GM12892 (cell line): ENCODE measurements around the gene ZNF579.
"Not testable (repeated sequence)": the region's sequence is repeated elsewhere in the genome, so short reads cannot be mapped to it uniquely, and the experiment has no call there.

ENCODE experiments used
- DNase-seq: peaks from one replicate; pipeline ENCODE4 v3.0.0; 2011; ENCODE audit not compliant: insufficient read length
- FAIRE-seq: peaks from 2 replicates; lab custom pipeline; 2011; peaks lifted over from hg19 to GRCh38; lab: Jason Lieb, UNC
- POLR2A ChIP-seq: IDR thresholded peaks from 2 replicates; pipeline ENCODE4 v1.6.1; 2011; ENCODE audit warnings: low read depth, low read length, control low read depth
- POLR2AphosphoS5 ChIP-seq: IDR thresholded peaks from 2 replicates; pipeline ENCODE4 v1.6.1; 2011; ENCODE audit warnings: low read depth, low read length, control low read depth
- TAF1 ChIP-seq: IDR thresholded peaks from 2 replicates; pipeline ENCODE4 v1.6.1; 2011; ENCODE audit warnings: low read depth, mild to moderate bottlenecking, control low read depth, low read length, borderline replicate concordance

The ZNF579 gene

GRCh38 chr19:55591555-55591954 lies 10.9 kb upstream of the ZNF579 start:
- no peak for DNase-seq
- no peak for FAIRE-seq
- TF ChIP-seq TAF1, result no peak
- TF ChIP-seq POLR2AphosphoS5, result no peak
- no peak for TF ChIP-seq POLR2A

- TF ChIP-seq POLR2AphosphoS5 (no peak), POLR2A (no peak), TAF1 (no peak)
- FAIRE-seq (no peak), DNase-seq (no peak)
Measured at GRCh38 chr19:55590617-55591016, 10.0 kb upstream of the ZNF579 start.

GRCh38 chr19:55590109-55590508 lies 9.5 kb upstream of the ZNF579 start:
- no peak for FAIRE-seq
- no peak for TF ChIP-seq TAF1
- TF ChIP-seq POLR2A, result no peak
- TF ChIP-seq POLR2AphosphoS5, result no peak
- no peak for DNase-seq

GRCh38 chr19:55588738-55589137 lies 8.1 kb upstream of the ZNF579 start:
- FAIRE-seq, result no peak
- TF ChIP-seq POLR2AphosphoS5 (no peak), TAF1 (no peak), POLR2A (no peak)
- no peak for DNase-seq

- TF ChIP-seq POLR2AphosphoS5, result no peak
- TF ChIP-seq TAF1, result no peak
- TF ChIP-seq POLR2A, result no peak
- FAIRE-seq, result peak; percentile 81
- DNase-seq, result peak; percentile 92
Measured at GRCh38 chr19:55586976-55587668, 6.5 kb upstream of the ZNF579 start.

GRCh38 chr19:55585658-55586339 lies 5.2 kb upstream of the ZNF579 start:
- no peak for TF ChIP-seq POLR2A
- no peak for TF ChIP-seq POLR2AphosphoS5
- TF ChIP-seq TAF1, result no peak
- DNase-seq, result no peak
- no peak for FAIRE-seq

- no peak for DNase-seq
- FAIRE-seq, result no peak
- TF ChIP-seq TAF1 (no peak), POLR2AphosphoS5 (no peak), POLR2A (no peak)
Measured at GRCh38 chr19:55584871-55585270, 4.2 kb upstream of the ZNF579 start.

GRCh38 chr19:55583897-55584296 lies 3.2 kb upstream of the ZNF579 start:
- not testable (repeated sequence) for DNase-seq, FAIRE-seq

- FAIRE-seq, DNase-seq: not testable (repeated sequence)
Measured at GRCh38 chr19:55582284-55582683, 1.6 kb upstream of the ZNF579 start.

- DNase-seq (no peak), FAIRE-seq (no peak)
- no peak for TF ChIP-seq TAF1
- no peak for TF ChIP-seq POLR2AphosphoS5
- no peak for TF ChIP-seq POLR2A
Measured at GRCh38 chr19:55581823-55582223, 1.2 kb upstream of the ZNF579 start.

GRCh38 chr19:55581145-55581822 lies 636 bp upstream of the ZNF579 start:
- no peak for FAIRE-seq
- DNase-seq, result no peak
- TF ChIP-seq POLR2A (no peak), TAF1 (no peak), POLR2AphosphoS5 (no peak)

- DNase-seq (no peak), FAIRE-seq (no peak)
- TF ChIP-seq POLR2A (no peak), POLR2AphosphoS5 (no peak), TAF1 (no peak)
Measured at GRCh38 chr19:55579766-55580621, 654 bp downstream of the ZNF579 start.
